Progenitor cell of endocrine pancreas (in vitro differentiated cells): ENCODE data around the gene PARVA. TPM values are rescaled to one million over a fixed set of nuclear protein-coding genes. Genes with fewer than 3 reads are reported as not detected.

Source experiments
- DNase-seq: peaks from one replicate; pipeline ENCODE4 v3.0.0; 2021; ENCODE audit warnings: low spot score; ENCODE audit not compliant: unreplicated experiment
- H3K27ac Mint-ChIP-seq: 2 replicates; pipeline ENCODE4 v1.8.0; 2021; ENCODE audit warnings: mild to moderate bottlenecking, moderate library complexity, mixed read lengths
- H3K27me3 Mint-ChIP-seq: 2 replicates; pipeline ENCODE4 v1.8.0; 2021; ENCODE audit warnings: mixed read lengths
- H3K36me3 Mint-ChIP-seq: 2 replicates; pipeline ENCODE4 v1.8.0; 2022; ENCODE audit warnings: mixed read lengths; ENCODE audit not compliant: insufficient read depth
- H3K4me1 Mint-ChIP-seq: 2 replicates; pipeline ENCODE4 v1.8.0; 2021; ENCODE audit warnings: low read depth, mixed read lengths
- H3K4me3 Mint-ChIP-seq: 2 replicates; pipeline ENCODE4 v1.8.0; 2021; ENCODE audit warnings: low read depth, mild to moderate bottlenecking, moderate library complexity, mixed read lengths
- H3K9me3 Mint-ChIP-seq: 2 replicates; pipeline ENCODE4 v1.8.0; 2021; ENCODE audit warnings: low read depth, mixed read lengths
- CTCF ChIP-seq: fragments of 200-600 bp; sonication (generic); IDR thresholded peaks from one replicate; pipeline ENCODE4 v1.5.0; 2021; ENCODE audit warnings: antibody characterized with exemption, mild to moderate bottlenecking; ENCODE audit not compliant: unreplicated experiment
- total RNA-seq: library from RNA; stranded (reverse); gene quantifications from 2 replicates; pipeline ENCODE4 v1.2.1, GENCODE V29; 2021

PARVA gene
- total RNA-seq, 1 donor from 2014 or later, result 49.3 TPM

- no peak for TF ChIP-seq CTCF
- H3K9me3 Mint-ChIP-seq, result peaks cover 8% of the 10 kb centered on the region
- peaks cover 11% of the 10 kb centered on the region for H3K36me3 Mint-ChIP-seq
- H3K4me1 Mint-ChIP-seq, result peaks cover 28% of the 10 kb centered on the region
- DNase-seq, result no peak
- no peak overlapping the region for H3K4me3 Mint-ChIP-seq
- H3K27ac Mint-ChIP-seq, result no peak overlapping the region
- peaks cover 4% of the 10 kb centered on the region for H3K27me3 Mint-ChIP-seq
These were observed 13.3 kb downstream of the PARVA start for GRCh38 chr11:12390687-12391110.

GRCh38 chr11:12392672-12393071 lies 15.3 kb downstream of the PARVA start:
- H3K4me1 Mint-ChIP-seq, result peaks cover 25% of the 10 kb centered on the region
- H3K27me3 Mint-ChIP-seq, result peaks cover 4% of the 10 kb centered on the region
- TF ChIP-seq CTCF, result no peak
- peaks cover 15% of the 10 kb centered on the region for H3K36me3 Mint-ChIP-seq
- H3K27ac Mint-ChIP-seq, result no peak overlapping the region
- DNase-seq, result no peak
- peaks cover 13% of the 10 kb centered on the region for H3K9me3 Mint-ChIP-seq
- no peak overlapping the region for H3K4me3 Mint-ChIP-seq

GRCh38 chr11:12393691-12394090 lies 16.3 kb downstream of the PARVA start:
- H3K36me3 Mint-ChIP-seq, result peaks cover 15% of the 10 kb centered on the region
- peaks cover 13% of the 10 kb centered on the region for H3K9me3 Mint-ChIP-seq
- TF ChIP-seq CTCF, result no peak
- peaks cover 4% of the 10 kb centered on the region for H3K27me3 Mint-ChIP-seq
- no peak overlapping the region for H3K4me3 Mint-ChIP-seq
- H3K4me1 Mint-ChIP-seq, result peaks cover 20% of the 10 kb centered on the region
- no peak overlapping the region for H3K27ac Mint-ChIP-seq
- no peak for DNase-seq

- DNase-seq, result no peak
- no peak for TF ChIP-seq CTCF
- Mint-ChIP-seq H3K36me3 (peaks cover 15% of the 10 kb centered on the region), H3K4me3 (no peak overlapping the region), H3K27ac (no peak overlapping the region), H3K9me3 (peaks cover 13% of the 10 kb centered on the region), H3K27me3 (peaks cover 4% of the 10 kb centered on the region), H3K4me1 (peaks cover 15% of the 10 kb centered on the region)
These were observed 17.2 kb downstream of the PARVA start for GRCh38 chr11:12394601-12395000.

GRCh38 chr11:12395333-12395732 lies 18.0 kb downstream of the PARVA start:
- no peak overlapping the region for H3K27ac Mint-ChIP-seq

More at GRCh38 chr11:12395333-12395732, 18.0 kb downstream of the PARVA start:
- no peak for DNase-seq
- Mint-ChIP-seq H3K27me3 (no peaks in the 10 kb centered on the region), H3K9me3 (peaks cover 13% of the 10 kb centered on the region), H3K36me3 (peaks cover 15% of the 10 kb centered on the region), H3K4me1 (peaks cover 11% of the 10 kb centered on the region), H3K4me3 (no peak overlapping the region)
- TF ChIP-seq CTCF, result no peak
